Measurements from ENCODE around the gene NCKAP5L.

NCKAP5L gene

DNA sequence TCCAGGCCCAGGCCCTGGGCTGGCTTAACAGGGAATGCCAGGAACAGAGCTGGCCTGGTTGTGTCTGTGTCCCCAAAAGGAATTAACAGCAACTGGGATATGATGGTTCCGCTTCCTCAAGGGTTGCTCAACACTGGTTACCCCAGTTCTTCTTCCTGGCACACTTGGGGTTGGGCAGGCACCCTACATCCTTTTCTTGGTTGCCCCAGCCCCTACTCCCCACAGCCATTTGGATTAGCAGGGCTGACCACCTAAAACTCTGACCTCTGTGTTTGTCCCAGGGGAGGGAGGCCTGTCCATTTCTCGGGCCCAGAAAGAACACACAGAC lies 30.8 kb downstream of the NCKAP5L start:
- POLR2A ChIA-PET (ENCODE audit: low non-redundant PET), result no interaction called here
- TF ChIP-seq, protein P1, sequence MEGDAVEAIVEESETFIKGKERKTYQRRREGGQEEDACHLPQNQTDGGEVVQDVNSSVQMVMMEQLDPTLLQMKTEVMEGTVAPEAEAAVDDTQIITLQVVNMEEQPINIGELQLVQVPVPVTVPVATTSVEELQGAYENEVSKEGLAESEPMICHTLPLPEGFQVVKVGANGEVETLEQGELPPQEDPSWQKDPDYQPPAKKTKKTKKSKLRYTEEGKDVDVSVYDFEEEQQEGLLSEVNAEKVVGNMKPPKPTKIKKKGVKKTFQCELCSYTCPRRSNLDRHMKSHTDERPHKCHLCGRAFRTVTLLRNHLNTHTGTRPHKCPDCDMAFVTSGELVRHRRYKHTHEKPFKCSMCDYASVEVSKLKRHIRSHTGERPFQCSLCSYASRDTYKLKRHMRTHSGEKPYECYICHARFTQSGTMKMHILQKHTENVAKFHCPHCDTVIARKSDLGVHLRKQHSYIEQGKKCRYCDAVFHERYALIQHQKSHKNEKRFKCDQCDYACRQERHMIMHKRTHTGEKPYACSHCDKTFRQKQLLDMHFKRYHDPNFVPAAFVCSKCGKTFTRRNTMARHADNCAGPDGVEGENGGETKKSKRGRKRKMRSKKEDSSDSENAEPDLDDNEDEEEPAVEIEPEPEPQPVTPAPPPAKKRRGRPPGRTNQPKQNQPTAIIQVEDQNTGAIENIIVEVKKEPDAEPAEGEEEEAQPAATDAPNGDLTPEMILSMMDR (conservative IDR thresholded peaks at IDR 0.05; ENCODE audit: low read depth), result no peak
- peak overlapping the region; percentile 15 for H3K27ac ChIP-seq
- DNase-seq (ENCODE audit: low spot score), result no peak
- CTCF ChIA-PET, result interaction anchor here (0.7 kb wide), 1 partner anchor 827 kb away, joined by 4 read pairs; no protein-coding TSS in a partner anchor

DNA sequence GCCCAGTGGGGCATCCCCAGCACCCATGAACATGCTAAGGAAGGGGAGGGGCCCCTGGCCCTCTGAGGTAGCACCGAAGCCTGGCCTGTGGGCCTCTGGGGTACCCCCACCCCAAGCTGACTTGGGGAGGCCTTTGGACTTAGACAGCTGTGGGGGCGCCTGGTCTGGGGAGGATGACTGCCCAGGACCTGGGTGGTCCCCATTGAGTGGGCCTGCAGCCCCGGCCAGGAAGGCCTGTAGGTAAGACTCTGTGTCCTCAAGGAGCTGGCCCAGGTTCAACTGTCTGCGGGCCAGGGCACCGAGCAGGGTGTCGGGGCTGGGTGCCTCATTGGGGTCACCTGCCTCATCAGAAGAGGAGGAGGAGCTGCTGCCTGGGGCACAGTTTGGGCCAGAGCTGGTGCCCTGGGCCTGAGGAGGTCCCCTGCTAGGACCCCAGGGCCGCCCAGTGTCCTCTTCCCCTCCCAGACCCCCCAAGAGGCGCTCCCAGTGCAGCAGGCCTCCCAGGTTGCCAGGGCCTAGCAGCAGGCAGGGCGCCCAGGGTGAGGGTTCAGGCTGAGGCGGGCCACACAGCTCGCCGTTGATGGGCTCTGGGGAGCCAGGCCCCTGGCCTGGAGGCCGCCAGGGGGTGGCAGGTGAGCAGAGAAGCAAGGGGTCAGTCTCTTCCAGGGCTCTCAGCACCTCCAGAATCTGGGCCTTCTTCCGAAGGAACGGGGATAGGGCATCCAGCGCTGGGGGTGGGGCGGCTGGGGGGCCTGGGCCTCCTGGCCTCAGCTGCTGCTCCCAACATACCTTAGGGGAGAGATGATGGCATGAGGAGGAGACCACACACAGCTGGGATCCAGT lies 31.4 kb downstream of the NCKAP5L start:
- ChIA-PET CTCF (no interaction called here), POLR2A (ENCODE audit: low non-redundant PET) (interaction anchor here (0.5 to 1.1 kb wide), 2 partner anchors 46 to 589 kb away, joined by 3 read pairs; partner anchors contain the start of gene BCDIN3D)
- no peak for DNase-seq (ENCODE audit: low spot score)
- H3K27ac ChIP-seq, result peak overlapping the region; percentile 15
- TF ChIP-seq, protein P1 (conservative IDR thresholded peaks at IDR 0.05; ENCODE audit: low read depth), result no peak

DNA sequence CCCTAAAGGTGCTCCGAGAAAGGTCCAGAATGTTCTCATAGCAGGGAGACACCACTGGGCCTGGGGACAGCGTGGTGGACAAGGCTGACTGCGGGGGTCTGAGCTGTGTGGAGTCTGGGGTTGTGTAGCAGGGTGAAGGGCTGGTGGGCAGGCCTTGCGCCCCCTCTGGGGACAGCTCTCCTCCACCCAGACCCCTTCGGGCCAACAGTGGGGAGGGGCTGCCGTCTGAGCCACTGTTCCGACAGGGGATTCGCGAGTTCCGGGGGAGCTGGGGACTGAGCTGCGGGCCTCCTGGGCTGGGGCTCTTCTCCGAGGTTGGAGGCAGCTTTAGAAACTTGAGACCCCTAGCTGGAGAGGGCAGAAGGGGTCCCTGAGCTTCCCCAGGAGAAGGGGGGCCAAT lies 32.1 kb downstream of the NCKAP5L start:
- DNase-seq (ENCODE audit: low spot score), result no peak
- TF ChIP-seq, protein P1 (conservative IDR thresholded peaks at IDR 0.05; ENCODE audit: low read depth), result no peak
- CTCF ChIA-PET, result interaction anchor here (0.5 kb wide), 1 partner anchor 27 kb away, joined by 5 read pairs; no protein-coding TSS in a partner anchor
- POLR2A ChIA-PET (ENCODE audit: low non-redundant PET), result interaction anchor here (0.5 to 1.1 kb wide), 2 partner anchors 47 to 588 kb away, joined by 3 read pairs; partner anchors contain the start of gene BCDIN3D
- no peak overlapping the region for H3K27ac ChIP-seq

DNA sequence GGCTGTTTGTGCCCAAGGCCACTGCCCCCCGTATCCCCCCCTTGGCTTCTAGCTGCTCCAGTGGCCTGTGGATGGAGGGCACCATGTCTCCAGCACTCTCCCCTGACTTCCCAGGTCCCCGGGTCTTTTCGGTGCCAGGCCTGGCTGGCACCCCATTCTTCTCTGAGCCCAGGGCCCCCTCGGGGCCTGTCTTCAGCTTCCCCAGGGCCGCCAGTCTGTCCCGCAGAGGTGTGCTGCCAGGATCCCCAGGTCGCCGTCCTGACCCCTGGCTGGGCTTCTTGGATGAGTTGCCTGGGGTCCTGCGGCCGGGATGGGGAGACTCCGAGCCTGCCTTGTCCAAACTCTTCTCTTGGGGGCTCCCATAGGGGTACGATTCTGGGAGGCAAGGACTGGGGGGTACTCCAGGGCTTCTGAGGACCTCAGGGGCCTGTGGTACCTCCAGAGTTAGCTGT lies 32.5 kb downstream of the NCKAP5L start:
- CTCF ChIA-PET, result interaction anchor here (0.5 kb wide), 1 partner anchor 28 kb away, joined by 5 read pairs; no protein-coding TSS in a partner anchor
- POLR2A ChIA-PET (ENCODE audit: low non-redundant PET), result interaction anchor here (1.1 kb wide), 1 partner anchor 47 kb away, joined by 3 read pairs; the partner anchor contains the start of gene BCDIN3D
- TF ChIP-seq, protein P1 (conservative IDR thresholded peaks at IDR 0.05; ENCODE audit: low read depth), result no peak

DNA sequence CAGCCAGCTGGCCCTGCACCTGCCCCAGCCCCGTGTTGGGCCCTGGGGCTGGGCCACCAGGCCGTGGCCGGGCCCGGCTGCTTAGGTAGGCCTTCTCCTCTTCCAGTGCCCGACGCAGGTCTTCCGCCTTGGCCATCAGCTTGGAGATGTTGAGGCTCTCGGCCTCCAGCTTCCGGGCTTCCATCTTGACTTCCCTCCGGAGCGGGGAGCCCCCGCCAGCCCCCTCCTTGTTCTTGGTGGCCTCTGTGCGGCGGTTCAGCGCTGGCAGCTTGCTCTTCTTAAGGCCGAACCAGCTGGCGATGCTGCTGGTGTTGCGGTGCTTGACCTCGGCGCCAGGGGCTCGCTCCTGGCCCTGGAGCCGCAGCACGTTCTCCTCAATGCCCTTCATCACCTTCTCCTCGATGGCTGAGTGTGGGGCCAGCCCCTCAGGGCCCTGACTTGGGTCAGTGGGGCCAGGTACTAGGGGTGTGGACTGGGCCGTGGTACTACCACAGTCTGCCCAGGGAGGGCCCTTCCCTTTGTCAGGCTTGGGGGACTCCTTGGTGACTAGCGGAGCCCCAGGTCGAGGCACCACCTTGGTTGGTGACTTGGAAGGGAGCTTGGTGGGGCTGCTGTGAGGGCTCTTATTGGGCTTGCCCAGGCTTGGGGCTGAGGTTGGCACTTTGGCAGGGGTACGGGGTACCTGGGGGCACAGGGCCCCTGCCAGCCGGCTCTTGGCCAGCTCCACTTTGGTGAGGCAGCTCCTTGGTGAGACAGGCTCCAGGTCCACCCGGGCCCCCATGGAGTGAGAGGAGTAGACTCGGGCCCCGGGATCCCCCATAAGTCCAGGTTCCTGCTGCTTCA lies 33.2 kb downstream of the NCKAP5L start:
- CTCF ChIA-PET, result interaction anchor here (0.6 kb wide), 2 partner anchors 17 to 44 kb away, joined by 3 read pairs; no protein-coding TSS in a partner anchor
- POLR2A ChIA-PET (ENCODE audit: low non-redundant PET), result no interaction called here
- no peak for DNase-seq (ENCODE audit: low spot score)
- TF ChIP-seq, protein P1 (conservative IDR thresholded peaks at IDR 0.05; ENCODE audit: low read depth), result no peak
- no peak overlapping the region for H3K27ac ChIP-seq

More for the DNA sequence above, 32.5 kb downstream of the NCKAP5L start:
- DNase-seq (ENCODE audit: low spot score), result no peak
- H3K27ac ChIP-seq, result no peak overlapping the region

DNA sequence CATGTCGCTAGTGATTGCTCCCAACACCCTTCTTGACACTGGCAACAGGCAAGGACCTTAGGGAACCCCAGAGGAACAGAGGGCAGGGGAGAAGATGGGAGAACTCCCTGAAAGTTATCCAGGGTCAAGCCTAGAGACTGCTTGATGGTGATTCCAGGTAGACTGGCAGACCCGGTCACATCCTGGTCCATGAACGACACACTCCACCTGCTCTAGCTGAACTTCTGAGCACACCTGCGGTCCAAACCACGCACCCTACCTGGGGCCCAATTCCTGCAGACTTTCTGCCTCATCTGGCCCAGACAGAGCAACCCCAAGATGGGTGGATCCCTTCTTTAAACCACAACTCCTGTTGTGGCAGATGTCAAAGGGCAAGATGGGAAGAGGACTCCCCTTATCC lies 34.2 kb downstream of the NCKAP5L start:
- ChIA-PET POLR2A (ENCODE audit: low non-redundant PET) (no interaction called here), CTCF (no interaction called here)
- TF ChIP-seq, protein P1 (conservative IDR thresholded peaks at IDR 0.05; ENCODE audit: low read depth), result no peak
- H3K27ac ChIP-seq, result no peak overlapping the region
- DNase-seq (ENCODE audit: low spot score), result no peak
